PC-3 (cell line): Measurements from ENCODE around the gene TOLLIP.

ENCODE experiments used
- EZH2 ChIP-seq: fragments of 300-600 bp; sonication (generic); IDR thresholded peaks from one replicate; pipeline ENCODE4 v1.6.1; 2017; ENCODE audit warnings: antibody characterized with exemption, mild to moderate bottlenecking, low read length; ENCODE audit not compliant: unreplicated experiment
- EZH2phosphoT487 ChIP-seq: fragments of 300-600 bp; sonication (generic); IDR thresholded peaks from 2 replicates; pipeline ENCODE4 v1.6.1; 2018; ENCODE audit warnings: mild to moderate bottlenecking, antibody characterized with exemption, low read length, borderline replicate concordance
- TF ChIP-seq, protein P1 (sequence below): fragments of 300-600 bp; sonication (generic); conservative IDR thresholded peaks from 2 replicates; pipeline ENCODE4 v1.5.1; 2017; ENCODE audit warnings: antibody characterized with exemption, low read depth, mild to moderate bottlenecking, low read length

DNA sequence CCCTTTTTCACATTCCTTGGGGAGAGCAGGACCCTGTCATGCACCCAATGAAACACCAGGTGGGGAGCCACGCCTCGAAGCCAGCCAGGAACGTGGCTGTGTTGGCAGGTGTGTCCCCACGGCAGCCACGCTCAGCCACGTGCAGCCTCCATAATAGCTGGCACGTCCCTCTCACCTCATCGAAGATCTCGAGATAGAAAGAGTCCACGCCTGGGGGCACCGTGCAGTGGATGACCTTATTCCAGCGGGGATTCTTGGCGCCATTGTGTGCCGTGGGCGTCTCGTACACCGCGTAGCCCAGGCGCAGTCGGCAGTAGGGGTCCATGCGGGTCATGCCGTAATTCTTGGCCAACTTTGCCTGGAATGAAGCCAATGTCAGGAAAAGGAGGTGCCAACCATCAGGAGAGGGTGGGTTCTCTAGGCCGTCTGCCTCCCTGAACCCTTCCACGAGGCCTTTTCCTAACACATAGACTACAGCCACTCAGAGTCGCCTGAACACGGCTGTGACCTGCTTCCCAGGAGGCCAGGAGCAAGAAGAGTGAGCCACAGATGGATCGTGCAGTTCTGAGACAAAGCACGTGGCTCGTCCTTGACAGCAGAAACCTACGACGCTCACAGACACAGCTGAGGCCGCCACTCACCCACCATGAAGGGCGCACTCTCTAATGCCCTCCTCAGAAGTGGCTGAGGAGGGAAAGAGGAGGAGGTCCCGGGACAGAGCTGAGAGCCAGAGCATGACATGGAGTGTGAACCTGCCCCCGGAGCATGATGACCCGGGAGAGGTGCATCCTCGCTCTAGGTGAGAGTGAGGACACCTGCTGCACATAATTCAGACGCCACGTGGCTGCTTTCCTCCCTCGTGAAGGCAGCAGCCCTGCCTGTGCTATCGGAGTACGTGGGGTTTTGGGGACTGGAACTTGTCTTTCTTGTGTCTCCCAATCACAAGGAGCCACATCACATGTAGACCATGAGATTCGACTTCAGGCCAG lies 19.1 kb downstream of the TOLLIP start:
- TF ChIP-seq, protein P1, sequence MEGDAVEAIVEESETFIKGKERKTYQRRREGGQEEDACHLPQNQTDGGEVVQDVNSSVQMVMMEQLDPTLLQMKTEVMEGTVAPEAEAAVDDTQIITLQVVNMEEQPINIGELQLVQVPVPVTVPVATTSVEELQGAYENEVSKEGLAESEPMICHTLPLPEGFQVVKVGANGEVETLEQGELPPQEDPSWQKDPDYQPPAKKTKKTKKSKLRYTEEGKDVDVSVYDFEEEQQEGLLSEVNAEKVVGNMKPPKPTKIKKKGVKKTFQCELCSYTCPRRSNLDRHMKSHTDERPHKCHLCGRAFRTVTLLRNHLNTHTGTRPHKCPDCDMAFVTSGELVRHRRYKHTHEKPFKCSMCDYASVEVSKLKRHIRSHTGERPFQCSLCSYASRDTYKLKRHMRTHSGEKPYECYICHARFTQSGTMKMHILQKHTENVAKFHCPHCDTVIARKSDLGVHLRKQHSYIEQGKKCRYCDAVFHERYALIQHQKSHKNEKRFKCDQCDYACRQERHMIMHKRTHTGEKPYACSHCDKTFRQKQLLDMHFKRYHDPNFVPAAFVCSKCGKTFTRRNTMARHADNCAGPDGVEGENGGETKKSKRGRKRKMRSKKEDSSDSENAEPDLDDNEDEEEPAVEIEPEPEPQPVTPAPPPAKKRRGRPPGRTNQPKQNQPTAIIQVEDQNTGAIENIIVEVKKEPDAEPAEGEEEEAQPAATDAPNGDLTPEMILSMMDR, result no peak
- TF ChIP-seq EZH2, result no peak
- no peak for TF ChIP-seq EZH2phosphoT487
